Duodenal mucosa (tissue), 2 donors: ENCODE data around the gene ST3GAL6.
"Not testable (repeated sequence)": the region's sequence is repeated elsewhere in the genome, so short reads cannot be mapped to it uniquely, and the experiment has no call there.

Experiments used
- H3K27ac ChIP-seq: one replicate; pipeline ENCODE4 v1.7.0; 2013; ENCODE audit warnings: low read depth, low read length
- H3K27me3 ChIP-seq, 2 donors: one replicate each; pipeline ENCODE4 v1.7.0; 2013; ENCODE audit warnings: low read length in 2 of 2, control low read depth in 1 of 2; ENCODE audit not compliant: insufficient read depth in 2 of 2, control insufficient read depth in 1 of 2
- H3K36me3 ChIP-seq, 2 donors: one replicate each; pipeline ENCODE4 v1.7.0; 2013; ENCODE audit warnings: low read length in 2 of 2, control low read depth in 1 of 2; ENCODE audit not compliant: insufficient read depth in 2 of 2, control insufficient read depth in 1 of 2
- H3K4me1 ChIP-seq, 2 donors: one replicate each; pipeline ENCODE4 v1.7.0; 2013; ENCODE audit warnings: low read length in 2 of 2, control low read depth in 1 of 2; ENCODE audit not compliant: insufficient read depth in 2 of 2, control insufficient read depth in 1 of 2
- H3K4me3 ChIP-seq, 2 donors: one replicate each; pipeline ENCODE4 v1.7.0; 2013; ENCODE audit warnings: low read length in 2 of 2, low read depth in 1 of 2
- H3K9ac ChIP-seq, 2 donors: one replicate each; pipeline ENCODE4 v1.7.0; 2013; ENCODE audit warnings: low read length in 2 of 2, low read depth in 1 of 2
- H3K9me3 ChIP-seq, 2 donors: one replicate each; pipeline ENCODE4 v1.7.0; 2013; ENCODE audit warnings: low read length in 2 of 2, control low read depth in 1 of 2; ENCODE audit not compliant: control insufficient read depth in 1 of 2

Gene ST3GAL6

DNA sequence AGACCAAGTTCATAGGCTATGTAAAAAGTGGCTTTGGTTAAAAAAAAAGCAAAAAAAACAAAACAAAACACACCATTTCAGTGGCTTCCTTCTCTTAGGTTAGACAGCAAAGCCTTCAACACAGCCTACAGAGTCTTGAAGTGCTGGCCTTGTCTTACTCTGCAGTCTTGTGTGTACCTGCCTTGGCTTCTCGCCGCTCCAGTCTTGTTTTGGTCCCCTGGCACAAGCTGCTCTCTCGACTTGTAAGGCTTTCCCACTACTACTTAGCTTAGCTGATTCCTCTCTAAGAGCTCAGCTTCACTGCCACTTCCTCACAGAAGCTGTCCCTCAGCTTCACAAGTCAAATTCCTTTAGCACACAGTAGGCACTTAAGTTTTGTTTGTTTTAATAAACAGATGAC, 63.0 kb downstream of the ST3GAL6 start:
- Histone ChIP-seq H3K27me3 (no peaks in the 10 kb centered on the region), H3K9ac (no peak overlapping the region), H3K4me3 (no peak overlapping the region), H3K4me1 (no peaks in the 10 kb centered on the region), H3K36me3 (no peaks in the 10 kb centered on the region), H3K9me3 (no peaks in the 10 kb centered on the region), H3K27ac (no peak overlapping the region)

DNA sequence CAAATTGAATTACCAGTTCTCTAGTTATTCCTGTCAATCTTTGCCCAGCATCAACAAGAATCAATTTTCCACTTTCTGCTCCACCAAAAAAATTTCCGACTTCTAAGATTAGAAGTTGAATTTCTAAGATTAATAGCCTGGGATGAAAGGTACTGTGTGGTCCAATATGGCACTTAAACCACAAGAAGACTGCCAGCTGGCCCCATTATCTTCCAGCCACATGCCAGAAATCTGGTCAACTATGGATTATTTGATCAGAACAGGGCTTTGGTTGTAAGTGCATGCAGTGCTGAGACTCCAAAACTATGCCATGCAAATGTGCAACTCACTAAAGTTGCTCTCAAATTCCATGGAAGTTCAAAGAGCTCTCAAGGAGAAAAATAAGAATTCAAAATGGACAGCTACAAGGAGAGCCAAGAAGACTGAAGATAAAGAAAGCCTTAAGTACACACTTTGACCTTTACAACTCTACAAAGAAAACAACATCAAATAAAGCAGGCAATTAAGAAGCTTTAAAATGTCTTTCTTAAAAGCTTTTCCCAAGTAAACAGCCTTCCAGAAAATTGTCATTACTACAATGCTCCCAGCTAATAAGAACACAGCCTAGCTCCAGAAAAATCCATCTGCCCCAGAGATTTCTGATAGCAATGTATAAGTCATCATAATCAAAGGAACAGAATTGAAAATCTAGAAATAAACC, 64.2 kb downstream of the ST3GAL6 start:
- no peak overlapping the region for H3K4me3 ChIP-seq

GRCh38 chr3:98829246-98829832, 66.2 kb downstream of the ST3GAL6 start:
- Histone ChIP-seq H3K27me3 (no peaks in the 10 kb centered on the region), H3K4me1 (no peaks in the 10 kb centered on the region), H3K27ac (no peak overlapping the region), H3K9ac (no peak overlapping the region), H3K9me3 (no peaks in the 10 kb centered on the region), H3K4me3 (no peak overlapping the region), H3K36me3 (no peaks in the 10 kb centered on the region)

More for the DNA sequence above, 64.2 kb downstream of the ST3GAL6 start:
- H3K27ac ChIP-seq = no peak overlapping the region
- H3K36me3 ChIP-seq = no peaks in the 10 kb centered on the region
- H3K9ac ChIP-seq = no peak overlapping the region
- no peaks in the 10 kb centered on the region for H3K9me3 ChIP-seq
- H3K4me1 ChIP-seq = no peaks in the 10 kb centered on the region
- H3K27me3 ChIP-seq = no peaks in the 10 kb centered on the region

- H3K27me3 ChIP-seq, H3K27ac ChIP-seq, H3K4me1 ChIP-seq, H3K4me3 ChIP-seq, H3K9ac ChIP-seq, H3K9me3 ChIP-seq, H3K36me3 ChIP-seq: not testable (repeated sequence)
Observed at GRCh38 chr3:98831060-98831459, 67.9 kb downstream of the ST3GAL6 start.

- no peaks in the 10 kb centered on the region for H3K36me3 ChIP-seq
- H3K27ac ChIP-seq = no peak overlapping the region
- no peaks in the 10 kb centered on the region for H3K9me3 ChIP-seq
- no peak overlapping the region for H3K9ac ChIP-seq
- H3K27me3 ChIP-seq = no peaks in the 10 kb centered on the region
- H3K4me3 ChIP-seq = no peak overlapping the region
- H3K4me1 ChIP-seq = no peaks in the 10 kb centered on the region
Observed at GRCh38 chr3:98839846-98840245, 76.7 kb downstream of the ST3GAL6 start.

DNA sequence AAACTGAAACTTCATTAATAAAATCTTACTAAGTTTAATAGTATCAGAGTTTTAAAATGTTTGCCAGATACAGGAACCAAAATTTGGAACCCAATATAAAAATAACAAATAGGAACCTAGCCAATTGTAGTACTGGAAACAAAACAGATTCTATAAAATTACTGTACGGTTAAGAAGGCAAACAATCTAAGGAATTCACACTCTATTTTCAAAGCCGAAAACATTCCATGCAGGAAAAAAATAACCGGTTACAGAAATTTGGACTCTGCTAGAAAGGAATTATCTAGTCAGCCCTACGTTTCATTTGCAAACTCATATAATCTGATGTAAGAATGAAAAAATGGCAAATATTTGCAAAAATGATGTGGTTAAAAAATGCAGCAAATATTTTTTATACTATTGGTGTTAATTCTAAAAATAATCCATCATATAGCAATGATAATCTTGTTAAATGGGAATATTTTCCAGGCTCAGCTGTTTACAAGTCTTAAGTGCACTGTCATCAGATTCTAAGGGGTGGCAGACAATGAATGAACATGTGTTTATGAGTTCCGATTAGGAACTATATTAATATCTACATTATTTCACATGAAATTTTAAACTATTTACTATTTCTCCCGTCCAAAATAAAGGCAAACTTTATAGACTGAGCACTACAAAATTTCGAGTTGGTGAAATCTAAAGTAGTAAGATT, 80.3 kb downstream of the ST3GAL6 start:
- H3K27me3 ChIP-seq = no peaks in the 10 kb centered on the region
- H3K4me1 ChIP-seq = no peaks in the 10 kb centered on the region
- no peak overlapping the region for H3K4me3 ChIP-seq
- H3K9ac ChIP-seq = no peak overlapping the region
- H3K36me3 ChIP-seq = no peaks in the 10 kb centered on the region
- H3K9me3 ChIP-seq = no peaks in the 10 kb centered on the region
- H3K27ac ChIP-seq = no peak overlapping the region
